HepG2 (cell line): ENCODE data around the gene PLK3. TPM values are rescaled to one million over a fixed set of nuclear protein-coding genes. Genes with fewer than 3 reads are reported as not detected.

ENCODE experiments used
- ATAC-seq: fragments of 200-7000 bp; cut with Tn5 transposase; 3 replicates; pipeline ENCODE4 v1.9.1; 2020; ENCODE audit warnings: mild to moderate bottlenecking, moderate library complexity
- BruUV-seq: library from RNA; stranded (reverse); fragments of 400-500 nt; replicated peaks from 2 replicates; lab custom pipeline; 2021; lab: Mats Ljungman, UMichigan
- CTCF ChIA-PET: fragments of 300-600 bp; formaldehyde crosslinking; extraction: SDS; loops from one replicate; lab custom pipeline; 2021; ENCODE audit warnings: low total read pairs, inconsistent platforms, low intra/inter-chr PET ratio; lab: Yijun Ruan, JAX
- POLR2A ChIA-PET: fragments of 350-600 bp; sonication (Branson Sonifier 250); formaldehyde crosslinking; loops from one replicate; lab custom pipeline; 2020; ENCODE audit warnings: antibody characterized with exemption, inconsistent platforms; lab: Yijun Ruan, JAX
- DNase-seq: peaks from one replicate; pipeline ENCODE4 v3.0.0-alpha.2; 2015; ENCODE audit warnings: low spot score
- FAIRE-seq: peaks from 3 replicates; lab custom pipeline; 2011; peaks lifted over from hg19 to GRCh38; lab: Jason Lieb, UNC
- H2AFZ ChIP-seq: one replicate; pipeline ENCODE4 v1.6.1; 2011; ENCODE audit warnings: low read length, inconsistent platforms
- H3K27ac ChIP-seq: fragments of 300-600 bp; 3 replicates; pipeline ENCODE4 v1.8.0; 2011; ENCODE audit warnings: mixed run types, mild to moderate bottlenecking, mixed read lengths, low read length, inconsistent platforms; ENCODE audit not compliant: insufficient read depth; ENCODE audit errors: extremely low read length
- H3K27me3 ChIP-seq, 2 experiments: fragments of 200-600 bp in 1 of 2; 2 replicates in 1 of 2; 3 replicates in 1 of 2; pipeline versions ENCODE4 v1.6.0 to v1.8.0; 2011; ENCODE audit warnings: low read length in 2 of 2, mild to moderate bottlenecking in 2 of 2, moderate library complexity in 2 of 2, inconsistent platforms in 1 of 2; ENCODE audit not compliant: insufficient read depth in 2 of 2, control insufficient read depth in 1 of 2
- H3K36me3 ChIP-seq, 2 experiments: fragments of 200-600 bp in 1 of 2; replicated peaks in 1 of 2; 2 replicates in 1 of 2; 3 replicates in 1 of 2; pipeline versions ENCODE4 v1.5.1 to v1.8.0; 2011; ENCODE audit warnings: low read length in 2 of 2, inconsistent platforms in 1 of 2; ENCODE audit not compliant: insufficient read depth in 2 of 2, control insufficient read depth in 1 of 2
- H3K4me1 ChIP-seq: 2 replicates; pipeline ENCODE4 v1.5.1; 2012; ENCODE audit warnings: low read length, inconsistent platforms; ENCODE audit not compliant: insufficient read depth
- H3K4me2 ChIP-seq: 2 replicates; pipeline ENCODE4 v1.6.0; 2011; ENCODE audit warnings: low read depth, low read length, inconsistent platforms
- H3K4me3 ChIP-seq, 3 experiments: fragments of 200-600 bp in 1 of 3; sonication (generic), shearing (Covaris generic) in 1 of 3; replicated peaks in 1 of 3; 2 replicates each; pipeline ENCODE4 v1.5.1; 2011 to 2016; ENCODE audit warnings: low read length in 3 of 3, inconsistent platforms in 2 of 3, low read depth in 2 of 3, mild to moderate bottlenecking in 2 of 3, control low read depth in 1 of 3, mixed read lengths in 1 of 3; ENCODE audit not compliant: insufficient read depth in 1 of 3
- H3K79me2 ChIP-seq: one replicate; pipeline ENCODE4 v1.6.1; 2011; ENCODE audit warnings: low read length, inconsistent platforms; ENCODE audit not compliant: insufficient read depth
- H3K9ac ChIP-seq: 2 replicates; pipeline ENCODE4 v1.6.0; 2011; ENCODE audit warnings: mild to moderate bottlenecking, low read depth, low read length, inconsistent platforms; ENCODE audit not compliant: insufficient read depth
- H3K9me3 ChIP-seq: 2 replicates; pipeline ENCODE4 v1.5.1; 2012; ENCODE audit warnings: mild to moderate bottlenecking, low read length
- H4K20me1 ChIP-seq: 2 replicates; pipeline ENCODE4 v1.6.0; 2011; ENCODE audit warnings: inconsistent platforms, mild to moderate bottlenecking, low read length, moderate library complexity; ENCODE audit not compliant: insufficient read depth
- AGO2 ChIP-seq: fragments of 200-400 bp; formaldehyde crosslinking; optimal IDR thresholded peaks from 2 replicates; pipeline ENCODE3; 2017; ENCODE audit warnings: mild to moderate bottlenecking, low read depth, low read length, moderate library complexity
- BRD4 ChIP-seq: sonication (generic); formaldehyde crosslinking; IDR thresholded peaks from 2 replicates; pipeline ENCODE4 v1.4.0; 2020; ENCODE audit warnings: missing genetic modification reagents
- CCDC6 ChIP-seq: sonication (generic); formaldehyde crosslinking; IDR thresholded peaks from 2 replicates; pipeline ENCODE4 v1.8.1; 2022; ENCODE audit warnings: mild to moderate bottlenecking, missing genetic modification reagents, moderate library complexity
- DZIP1 ChIP-seq: sonication (generic); formaldehyde crosslinking; IDR thresholded peaks from 2 replicates; pipeline ENCODE4 v1.5.0; 2020; ENCODE audit warnings: mild to moderate bottlenecking, missing genetic modification reagents
- EEA1 ChIP-seq: sonication (generic); formaldehyde crosslinking; IDR thresholded peaks from 2 replicates; pipeline ENCODE4 v1.5.1; 2020; ENCODE audit warnings: mild to moderate bottlenecking, missing genetic modification reagents, borderline replicate concordance
- HHEX ChIP-seq: IDR thresholded peaks from 2 replicates; pipeline ENCODE4 v1.6.1; 2016; ENCODE audit warnings: control low read depth
- HMGXB4 ChIP-seq, 2 experiments: sonication (generic) in 1 of 2; formaldehyde crosslinking in 1 of 2; IDR thresholded peaks; 2 replicates each; pipeline versions ENCODE4 v1.4.0 to v1.6.1; 2018 to 2020; ENCODE audit warnings: missing genetic modification reagents in 2 of 2, borderline replicate concordance in 1 of 2, low read depth in 1 of 2, mild to moderate bottlenecking in 1 of 2, missing biosample characterization in 1 of 2
- HNF1B ChIP-seq: sonication (generic); formaldehyde crosslinking; IDR thresholded peaks from 2 replicates; pipeline ENCODE4 v1.5.1; 2020; ENCODE audit warnings: mild to moderate bottlenecking, moderate library complexity, missing genetic modification reagents
- HNRNPL ChIP-seq: fragments of 200-400 bp; formaldehyde crosslinking; IDR thresholded peaks from 2 replicates; pipeline ENCODE4 v1.6.1; 2017; ENCODE audit warnings: mild to moderate bottlenecking, low read depth, low read length
- JUN ChIP-seq: sonication (generic); formaldehyde crosslinking; IDR thresholded peaks from 2 replicates; pipeline ENCODE4 v1.4.0; 2020; ENCODE audit warnings: mild to moderate bottlenecking, missing genetic modification reagents
- MED8 ChIP-seq: sonication (generic); formaldehyde crosslinking; IDR thresholded peaks from 2 replicates; pipeline ENCODE4 v1.8.1; 2023; ENCODE audit warnings: mild to moderate bottlenecking, missing genetic modification reagents; ENCODE audit not compliant: insufficient replicate concordance
- NFRKB ChIP-seq: fragments of 450-650 bp; IDR thresholded peaks from 2 replicates; pipeline ENCODE4 v1.6.1; 2017
- RBFOX2 ChIP-seq: fragments of 200-400 bp; formaldehyde crosslinking; IDR thresholded peaks from 2 replicates; pipeline ENCODE4 v1.6.1; 2017; ENCODE audit warnings: low read depth, mild to moderate bottlenecking, low read length
- ZNF253 ChIP-seq: sonication (generic); formaldehyde crosslinking; IDR thresholded peaks from 2 replicates; pipeline ENCODE4 v1.8.0; 2022; ENCODE audit warnings: mild to moderate bottlenecking, missing genetic modification reagents, borderline replicate concordance
- ZNF619 ChIP-seq: sonication (generic); formaldehyde crosslinking; IDR thresholded peaks from 2 replicates; pipeline ENCODE4 v1.4.0; 2020; ENCODE audit warnings: mild to moderate bottlenecking, missing genetic modification reagents
- ZNF768 ChIP-seq: sonication (generic); formaldehyde crosslinking; IDR thresholded peaks from 2 replicates; pipeline ENCODE4 v1.4.0; 2020; ENCODE audit warnings: missing genetic modification reagents
- WGBS: methylation state at CpG from one replicate; pipeline ENCODE4 v1.1.6; 2017; ENCODE audit warnings: low lambda C conversion rate; 5-methylcytosine and 5-hydroxymethylcytosine counted together
- in situ Hi-C: cut with HindIII; loops from 2 replicates; pipeline ENCODE4 v1.10.0; 2017; ENCODE audit warnings: low pct_unique_long_range_greater_than_20kb; ENCODE audit not compliant: extremely low pct_ligation_motif_present
- intact Hi-C: fragments of 100-400 bp; cut with micrococcal nuclease; formaldehyde crosslinking; loops from one replicate; pipeline ENCODE4 v1.10.0; 2022; ENCODE audit not compliant: unreplicated experiment
- polyA plus RNA-seq, 8 experiments: library from polyadenylated mRNA; depleted of rRNA in 3 of 8; stranded (reverse) in 7 of 8; unstranded in 1 of 8; fragments of >200 nt; fragmentation: Illumina TruSeq in 4 of 8; extraction: Trizol in 4 of 8; gene quantifications; 2 replicates each; pipeline versions ENCODE4 v1.2.1 to v1.2.3, GENCODE V29; 2011 to 2016; ENCODE audit warnings: low read depth in 4 of 8, missing spikeins in 1 of 8, mixed read lengths in 1 of 8; ENCODE audit not compliant: insufficient read depth in 1 of 8
- total RNA-seq, 5 experiments: library from RNA; depleted of rRNA; stranded (reverse); fragments of >200 nt; fragmentation: Illumina TruSeq; extraction: Trizol; gene quantifications; 2 replicates each; pipeline ENCODE4 v1.2.3, GENCODE V29; 2016; ENCODE audit warnings: low read depth in 1 of 5

Gene PLK3
- total and polyA plus RNA-seq, 2 of the 13 experiments (the other 11 are each of a cell fraction or from before 2014, with no cell fraction given), result 9.8 to 16.9 TPM

GRCh38 chr1:44810101-44810761 is 10.1 kb downstream of the PLK3 start:
- Histone ChIP-seq H3K9me3 (no peaks in the 10 kb centered on the region), H4K20me1 (no peaks in the 10 kb centered on the region), H3K9ac (peak overlapping the region; percentile 99), H3K27ac (peak overlapping the region; percentile 100), H3K79me2 (peaks cover 11% of the 10 kb centered on the region), H2AFZ (no peak overlapping the region), H3K4me3 (peak overlapping the region in 1 of 3 experiments; percentile 87; a peak in 1 of 6 replicates), H3K36me3 (peaks cover 0 to 10% of the 10 kb centered on the region in 2 experiments; a peak in 1 of 5 replicates), H3K4me2 (peak overlapping the region; percentile 98), H3K27me3 (no peaks in the 10 kb centered on the region), H3K4me1 (peaks cover 76% of the 10 kb centered on the region)
- 91% methylated on average over 4 of the region's 12 CpGs for WGBS
- ATAC-seq, result no peak
- no peak for DNase-seq
- in situ Hi-C loops, result no loop called here
- intact Hi-C loops, result no loop called here
- no peak for FAIRE-seq
- no TSS peak for BruUV-seq
- ChIA-PET POLR2A (interaction anchor here (1.8 to 12.9 kb wide), 11 partner anchors 11 to 493 kb away, joined by 3 to 570 read pairs (median 28); partner anchors contain the start of genes EIF2B3, HECTD3, PLK3 and RPS8), CTCF (interaction anchor here (1.0 kb wide), 1 partner anchor 10 kb away, joined by 3 read pairs; the partner anchor contains the start of gene PLK3)
- no peak for TF ChIP-seq HMGXB4 (CRISPR knock-in tag; IDR thresholded peaks at IDR 0.05; ENCODE audit: borderline replicate concordance in 1 of 2, low read depth in 1 of 2)
- no peak for TF ChIP-seq BRD4 (CRISPR knock-in tag)
- 0 out of 2 replicates have a peak, but pooled peaks have one; percentile 17 for TF ChIP-seq ZNF768 (CRISPR knock-in tag)
- TF ChIP-seq NFRKB, result no peak
- TF ChIP-seq ZNF619, result no peak
- TF ChIP-seq EEA1, result no peak
- 0 out of 2 replicates have a peak, but pooled peaks have one; percentile 26 for TF ChIP-seq DZIP1 (CRISPR knock-in tag)
- TF ChIP-seq HHEX (CRISPR knock-in tag), result no peak
- TF ChIP-seq HNF1B, result 0 out of 2 replicates have a peak, but pooled peaks have one; percentile 16
- TF ChIP-seq CCDC6, result no peak
- TF ChIP-seq MED8 (CRISPR knock-in tag), result no peak
- peak; percentile 8; the same call in 1 of the 2 replicates for TF ChIP-seq ZNF253 (CRISPR knock-in tag)
- TF ChIP-seq JUN (CRISPR knock-in tag), result no peak
- peak; percentile 77; the same call in 1 of the 2 replicates for TF ChIP-seq HNRNPL
- TF ChIP-seq RBFOX2, result 0 out of 2 replicates have a peak, but pooled peaks have one; percentile 12
- peak; percentile 41 for TF ChIP-seq AGO2
